HepG2 (cell line): ENCODE results near the gene RPS6KA3.

Experiments
- BHLHE40 ChIP-seq: IDR thresholded peaks from 2 replicates; pipeline ENCODE4 v1.6.1; 2011; ENCODE audit warnings: low read length, improper control_type of control experiment
- EZH2 ChIP-seq: conservative IDR thresholded peaks from 2 replicates; pipeline ENCODE4 v1.6.1; 2012; ENCODE audit warnings: mild to moderate bottlenecking, low read depth, low read length, moderate library complexity
- FOXM1 ChIP-seq: sonication (generic); formaldehyde crosslinking; IDR thresholded peaks from 2 replicates; pipeline ENCODE4 v1.5.0; 2020; ENCODE audit warnings: missing genetic modification reagents
- HDAC2 ChIP-seq: sonication (generic); formaldehyde crosslinking; IDR thresholded peaks from 2 replicates; pipeline ENCODE4 v1.4.0; 2020; ENCODE audit warnings: missing genetic modification reagents
- MED1 ChIP-seq: sonication (generic); formaldehyde crosslinking; IDR thresholded peaks from 2 replicates; pipeline ENCODE4 v1.4.0; 2020; ENCODE audit warnings: missing genetic modification reagents
- MIXL1 ChIP-seq: IDR thresholded peaks from 2 replicates; pipeline ENCODE4 v1.6.1; 2016
- POLR2AphosphoS5 ChIP-seq: IDR thresholded peaks from 2 replicates; pipeline ENCODE4 v1.6.1; 2012; ENCODE audit warnings: low read depth, low read length
- SETDB1 ChIP-seq: sonication (generic); formaldehyde crosslinking; IDR thresholded peaks from 2 replicates; pipeline ENCODE4 v1.5.1; 2020; ENCODE audit warnings: missing genetic modification reagents, mild to moderate bottlenecking, borderline replicate concordance
- TOPORS ChIP-seq: sonication (generic); formaldehyde crosslinking; IDR thresholded peaks from 2 replicates; pipeline ENCODE4 v1.8.0; 2023; ENCODE audit warnings: mild to moderate bottlenecking, missing genetic modification reagents
- TP53 ChIP-seq: sonication (generic); formaldehyde crosslinking; conservative IDR thresholded peaks from 2 replicates; pipeline ENCODE4 v1.4.0; 2020; ENCODE audit warnings: missing genetic modification reagents
- TF ChIP-seq, protein P1 (sequence below): sonication (generic); formaldehyde crosslinking; IDR thresholded peaks from 2 replicates; pipeline ENCODE4 v1.4.0; 2020; ENCODE audit warnings: missing genetic modification reagents, borderline replicate concordance
- TF ChIP-seq, protein P2 (sequence below): sonication (generic); formaldehyde crosslinking; IDR thresholded peaks from 2 replicates; pipeline ENCODE4 v1.4.0; 2020; ENCODE audit warnings: missing genetic modification reagents, borderline replicate concordance

DNA sequence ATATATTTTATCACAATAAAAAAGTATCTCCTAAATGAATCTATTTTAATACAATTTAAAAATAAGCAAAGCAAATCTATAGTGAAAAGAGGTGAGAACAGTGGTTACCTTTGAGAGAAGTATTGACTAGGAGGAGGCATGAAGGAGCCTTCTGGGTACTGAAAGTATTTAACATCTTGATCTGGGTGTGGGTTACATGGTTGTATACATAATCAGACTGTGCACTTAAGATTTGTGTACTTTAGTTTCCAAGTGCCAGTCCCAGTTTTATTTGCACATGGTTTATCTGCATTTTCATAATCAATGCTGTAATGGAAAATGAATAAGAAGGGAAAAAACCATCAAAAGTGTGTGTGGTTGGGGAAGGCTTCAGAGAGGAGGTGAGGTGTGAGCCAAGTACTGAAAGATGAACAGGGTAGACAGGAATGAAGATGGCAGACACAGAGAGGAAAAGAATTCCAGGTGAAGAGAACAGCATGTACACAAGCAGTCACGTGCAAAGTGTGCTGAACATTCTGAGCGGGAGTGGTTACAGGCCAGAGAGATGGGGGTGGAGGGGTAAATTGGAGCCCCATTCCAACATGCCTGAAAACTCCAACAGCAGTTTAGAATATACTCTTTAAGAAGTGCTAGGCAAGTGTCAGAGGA lies 164.7 kb downstream of the RPS6KA3 start:
- no peak for TF ChIP-seq HDAC2 (CRISPR knock-in tag)
- no peak for TF ChIP-seq EZH2
- no peak for TF ChIP-seq MIXL1 (CRISPR knock-in tag)
- TF ChIP-seq TOPORS, result no peak
- no peak for TF ChIP-seq BHLHE40
- no peak for TF ChIP-seq POLR2AphosphoS5
- TF ChIP-seq, protein P1, sequence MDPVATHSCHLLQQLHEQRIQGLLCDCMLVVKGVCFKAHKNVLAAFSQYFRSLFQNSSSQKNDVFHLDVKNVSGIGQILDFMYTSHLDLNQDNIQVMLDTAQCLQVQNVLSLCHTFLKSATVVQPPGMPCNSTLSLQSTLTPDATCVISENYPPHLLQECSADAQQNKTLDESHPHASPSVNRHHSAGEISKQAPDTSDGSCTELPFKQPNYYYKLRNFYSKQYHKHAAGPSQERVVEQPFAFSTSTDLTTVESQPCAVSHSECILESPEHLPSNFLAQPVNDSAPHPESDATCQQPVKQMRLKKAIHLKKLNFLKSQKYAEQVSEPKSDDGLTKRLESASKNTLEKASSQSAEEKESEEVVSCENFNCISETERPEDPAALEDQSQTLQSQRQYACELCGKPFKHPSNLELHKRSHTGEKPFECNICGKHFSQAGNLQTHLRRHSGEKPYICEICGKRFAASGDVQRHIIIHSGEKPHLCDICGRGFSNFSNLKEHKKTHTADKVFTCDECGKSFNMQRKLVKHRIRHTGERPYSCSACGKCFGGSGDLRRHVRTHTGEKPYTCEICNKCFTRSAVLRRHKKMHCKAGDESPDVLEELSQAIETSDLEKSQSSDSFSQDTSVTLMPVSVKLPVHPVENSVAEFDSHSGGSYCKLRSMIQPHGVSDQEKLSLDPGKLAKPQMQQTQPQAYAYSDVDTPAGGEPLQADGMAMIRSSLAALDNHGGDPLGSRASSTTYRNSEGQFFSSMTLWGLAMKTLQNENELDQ, result no peak
- TF ChIP-seq SETDB1, result no peak
- no peak for TF ChIP-seq TP53 (CRISPR knock-in tag)
- TF ChIP-seq, protein P2, sequence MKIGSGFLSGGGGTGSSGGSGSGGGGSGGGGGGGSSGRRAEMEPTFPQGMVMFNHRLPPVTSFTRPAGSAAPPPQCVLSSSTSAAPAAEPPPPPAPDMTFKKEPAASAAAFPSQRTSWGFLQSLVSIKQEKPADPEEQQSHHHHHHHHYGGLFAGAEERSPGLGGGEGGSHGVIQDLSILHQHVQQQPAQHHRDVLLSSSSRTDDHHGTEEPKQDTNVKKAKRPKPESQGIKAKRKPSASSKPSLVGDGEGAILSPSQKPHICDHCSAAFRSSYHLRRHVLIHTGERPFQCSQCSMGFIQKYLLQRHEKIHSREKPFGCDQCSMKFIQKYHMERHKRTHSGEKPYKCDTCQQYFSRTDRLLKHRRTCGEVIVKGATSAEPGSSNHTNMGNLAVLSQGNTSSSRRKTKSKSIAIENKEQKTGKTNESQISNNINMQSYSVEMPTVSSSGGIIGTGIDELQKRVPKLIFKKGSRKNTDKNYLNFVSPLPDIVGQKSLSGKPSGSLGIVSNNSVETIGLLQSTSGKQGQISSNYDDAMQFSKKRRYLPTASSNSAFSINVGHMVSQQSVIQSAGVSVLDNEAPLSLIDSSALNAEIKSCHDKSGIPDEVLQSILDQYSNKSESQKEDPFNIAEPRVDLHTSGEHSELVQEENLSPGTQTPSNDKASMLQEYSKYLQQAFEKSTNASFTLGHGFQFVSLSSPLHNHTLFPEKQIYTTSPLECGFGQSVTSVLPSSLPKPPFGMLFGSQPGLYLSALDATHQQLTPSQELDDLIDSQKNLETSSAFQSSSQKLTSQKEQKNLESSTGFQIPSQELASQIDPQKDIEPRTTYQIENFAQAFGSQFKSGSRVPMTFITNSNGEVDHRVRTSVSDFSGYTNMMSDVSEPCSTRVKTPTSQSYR, result no peak
- no peak for TF ChIP-seq MED1 (CRISPR knock-in tag)
- no peak for TF ChIP-seq FOXM1 (CRISPR knock-in tag)
